ENCODE data around the gene PRR13. TPM values are rescaled to one million over a fixed set of nuclear protein-coding genes. Genes with fewer than 3 reads are reported as not detected.

The PRR13 gene
- total RNA-seq, 2 donors from 2014 or later = 98.8 to 104 TPM

DNA sequence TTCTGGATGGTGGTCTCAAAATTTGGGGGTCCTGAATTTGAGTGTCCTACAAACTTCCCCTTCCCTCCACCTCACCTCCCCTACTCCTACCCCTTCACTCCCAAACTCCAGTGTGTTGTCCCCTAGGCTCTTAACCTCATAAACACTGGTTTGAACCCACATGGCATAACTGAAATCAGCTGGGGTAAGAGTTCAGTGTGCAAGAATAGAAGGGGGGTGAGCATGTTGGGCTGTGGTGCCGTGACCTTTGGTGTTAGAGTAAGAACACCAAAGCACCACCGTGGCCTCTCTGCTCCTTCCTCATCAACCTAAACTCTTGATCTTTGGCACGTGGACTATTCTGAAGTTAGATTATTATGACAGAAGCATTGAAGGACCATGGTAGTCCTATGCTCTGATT, 21.4 kb downstream of the PRR13 start:
- TF ChIP-seq POLR2A (IDR thresholded peaks at IDR 0.05) = no peak
- TF ChIP-seq CTCF (IDR thresholded peaks at IDR 0.05) = no peak
- no peak for TF ChIP-seq POLR2AphosphoS5 (IDR thresholded peaks at IDR 0.05)
- H3K4me1 ChIP-seq (replicated peaks) = peaks cover 3% of the 10 kb centered on the region
- intact Hi-C loops (cut with DNase I) = no loop called here
- no peak overlapping the region for H3K27ac ChIP-seq
- no peak for DNase-seq (ENCODE audit: low spot score)
- H3K9me3 ChIP-seq = no peaks in the 10 kb centered on the region
- peaks cover 37 to 69% of the 10 kb centered on the region in 2 donors for H3K36me3 ChIP-seq
- H3K27me3 ChIP-seq (replicated peaks; ENCODE audit: insufficient read depth) = no peaks in the 10 kb centered on the region
- WGBS = 71% methylated on average over 3 of the region's 3 CpGs
- no peak overlapping the region for H3K4me3 ChIP-seq

DNA sequence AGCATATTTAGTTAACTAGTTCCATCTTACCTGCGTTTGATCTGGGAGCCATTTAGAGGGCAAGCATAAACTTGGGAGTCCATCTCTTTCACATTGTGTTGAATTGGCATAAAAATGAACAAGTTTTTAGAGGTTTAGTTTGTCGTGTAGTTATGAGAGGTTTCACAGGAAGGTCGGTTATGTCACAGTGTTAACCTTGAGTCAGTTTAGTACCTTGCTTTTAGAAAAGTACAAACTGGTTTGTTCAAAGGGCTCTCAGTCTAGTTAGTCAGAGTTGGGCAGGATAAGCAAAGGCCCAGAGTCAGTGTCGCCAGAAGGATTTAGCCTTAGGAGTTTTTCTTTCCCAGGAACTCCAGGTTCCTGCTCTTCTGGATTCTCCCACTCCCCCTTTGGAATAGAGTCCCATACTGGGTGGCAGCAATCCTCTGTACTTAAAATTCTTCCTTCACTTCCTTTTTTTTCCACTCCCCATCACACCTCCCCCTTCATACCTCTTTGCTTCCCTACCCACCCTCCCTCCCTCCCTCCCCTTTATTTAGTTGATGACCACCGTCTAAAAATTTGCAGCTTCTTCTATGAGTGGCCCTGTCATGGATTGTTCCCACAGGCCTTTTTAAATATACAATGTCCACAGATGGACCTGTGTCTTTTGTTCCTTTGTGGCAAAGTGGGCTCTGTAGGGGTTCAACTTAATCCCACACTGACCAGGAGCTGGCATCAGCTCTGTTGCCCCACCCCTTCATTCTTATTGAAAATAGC, 22.4 kb downstream of the PRR13 start:
- Histone ChIP-seq H3K36me3 (peaks cover 39 to 62% of the 10 kb centered on the region in 2 donors), H3K4me1 (replicated peaks) (peaks cover 3% of the 10 kb centered on the region), H3K27me3 (replicated peaks; ENCODE audit: insufficient read depth) (no peaks in the 10 kb centered on the region), H3K9me3 (no peaks in the 10 kb centered on the region), H3K27ac (no peak overlapping the region), H3K4me3 (no peak overlapping the region)
- no peak for TF ChIP-seq POLR2A (IDR thresholded peaks at IDR 0.05)
- TF ChIP-seq POLR2AphosphoS5 (IDR thresholded peaks at IDR 0.05) = no peak
- TF ChIP-seq CTCF (IDR thresholded peaks at IDR 0.05) = no peak
- intact Hi-C loops (cut with DNase I) = no loop called here
- WGBS = 49% methylated on average over 5 of the region's 5 CpGs
- no peak for DNase-seq (ENCODE audit: low spot score)

DNA sequence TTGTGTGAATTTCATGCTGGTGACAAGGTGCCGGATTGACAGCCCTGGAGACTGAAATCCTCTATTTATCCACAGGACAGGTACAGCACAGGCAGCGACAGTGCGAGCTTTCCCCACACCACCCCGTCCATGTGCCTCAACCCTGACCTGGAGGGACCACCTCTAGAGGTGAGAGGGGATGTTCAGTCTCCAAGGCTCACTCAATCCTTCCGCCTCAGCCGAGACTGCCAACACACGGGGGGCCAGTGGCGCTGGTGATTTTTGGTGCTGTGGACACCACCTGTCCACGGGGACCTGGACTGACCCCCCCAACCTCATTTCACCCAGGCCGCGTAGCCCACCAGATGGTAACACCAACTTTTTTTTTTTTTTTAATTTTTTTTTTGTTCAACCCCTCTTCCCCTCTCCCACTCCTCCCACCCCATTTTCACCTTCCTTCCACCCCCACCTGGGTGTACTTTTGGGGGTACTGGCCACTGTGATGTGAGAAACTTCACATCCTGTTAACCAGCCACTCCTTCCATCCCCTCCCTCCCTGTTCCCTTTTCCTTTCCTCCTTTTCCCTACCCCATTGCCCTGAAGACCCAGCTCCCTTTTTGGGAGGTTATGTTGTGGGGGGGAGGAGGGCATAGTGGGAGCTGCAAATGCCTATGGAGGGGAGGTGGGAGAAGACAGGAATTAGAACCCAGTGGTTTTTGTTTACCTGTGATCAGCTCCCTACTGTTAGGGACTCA, 23.3 kb downstream of the PRR13 start:
- Histone ChIP-seq H3K27me3 (replicated peaks; ENCODE audit: insufficient read depth) (no peaks in the 10 kb centered on the region), H3K27ac (no peak overlapping the region), H3K4me3 (no peak overlapping the region), H3K36me3 (peaks cover 45 to 61% of the 10 kb centered on the region in 2 donors), H3K4me1 (replicated peaks) (peaks cover 3% of the 10 kb centered on the region), H3K9me3 (no peaks in the 10 kb centered on the region)
- no peak for TF ChIP-seq CTCF (IDR thresholded peaks at IDR 0.05)
- no peak for TF ChIP-seq POLR2AphosphoS5 (IDR thresholded peaks at IDR 0.05)
- no peak for TF ChIP-seq POLR2A (IDR thresholded peaks at IDR 0.05)
- WGBS = 89% methylated on average over 11 of the region's 11 CpGs
- intact Hi-C loops (cut with DNase I) = no loop called here
- DNase-seq (ENCODE audit: low spot score) = no peak

DNA sequence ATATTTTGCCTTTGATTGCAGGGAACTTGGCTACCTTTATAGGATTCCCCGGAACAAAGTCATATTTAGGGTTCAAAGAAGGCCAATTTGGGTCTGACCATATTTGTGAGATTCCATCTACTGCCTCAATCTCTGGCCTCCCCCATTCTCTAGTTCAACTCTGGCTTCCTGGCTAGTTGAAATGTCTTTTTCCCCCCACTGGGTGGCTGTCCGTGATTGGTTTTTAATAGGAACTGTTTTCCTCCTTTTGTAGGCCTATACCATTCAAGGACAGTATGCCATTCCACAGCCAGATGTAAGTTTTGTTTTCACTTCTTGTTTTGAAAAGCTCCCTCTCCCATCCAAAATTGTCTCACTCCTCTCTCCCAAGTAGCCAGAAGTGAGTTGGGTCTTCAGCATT, 24.1 kb downstream of the PRR13 start:
- Histone ChIP-seq H3K27me3 (replicated peaks; ENCODE audit: insufficient read depth) (no peaks in the 10 kb centered on the region), H3K36me3 (peaks cover 39 to 56% of the 10 kb centered on the region in 2 donors), H3K9me3 (no peaks in the 10 kb centered on the region), H3K27ac (no peak overlapping the region), H3K4me3 (no peak overlapping the region), H3K4me1 (replicated peaks) (peaks cover 3% of the 10 kb centered on the region)
- no peak for TF ChIP-seq CTCF (IDR thresholded peaks at IDR 0.05)
- TF ChIP-seq POLR2A (IDR thresholded peaks at IDR 0.05) = no peak
- TF ChIP-seq POLR2AphosphoS5 (IDR thresholded peaks at IDR 0.05) = no peak
- intact Hi-C loops (cut with DNase I) = no loop called here
- WGBS = 40% methylated on average over 2 of the region's 2 CpGs
- no peak for DNase-seq (ENCODE audit: low spot score)
